Right lobe of liver (tissue), 6 donors: ENCODE data around the gene RBBP4. TPM values are rescaled to one million over a fixed set of nuclear protein-coding genes. Genes with fewer than 3 reads are reported as not detected.
A peak's percentile ranks its signal among the peaks of the same experiment; 100 is the strongest.
"Not testable (repeated sequence)": the region's sequence is repeated elsewhere in the genome, so short reads cannot be mapped to it uniquely, and the experiment has no call there.

Source experiments
- ATAC-seq, 4 donors: fragments of 200-7000 bp; cut with Tn5 transposase; one replicate each; pipeline ENCODE4 v1.9.1; 2020; ENCODE audit warnings: mild to moderate bottlenecking in 4 of 4, moderate library complexity in 4 of 4
- DNase-seq, 3 donors: peaks; one replicate each; pipeline ENCODE4 v3.0.0-alpha.2; 2020
- H3K27ac ChIP-seq, 3 donors: fragments of 200-600 bp; one replicate each; pipeline ENCODE4 v1.8.0; 2022
- H3K27me3 ChIP-seq, 2 donors: fragments of 200-600 bp; one replicate each; pipeline ENCODE4 v1.8.0; 2022
- H3K36me3 ChIP-seq, 4 donors: fragments of 200-600 bp; sonication (generic) in 1 of 4; one replicate each; pipeline versions ENCODE4 v1.5.1 to v1.8.0; 2017 to 2022; ENCODE audit warnings: control low read depth in 1 of 4
- H3K4me1 ChIP-seq, 4 donors: fragments of 200-600 bp; sonication (generic) in 1 of 4; one replicate each; pipeline versions ENCODE4 v1.5.1 to v1.8.0; 2017 to 2022; ENCODE audit warnings: control low read depth in 1 of 4
- H3K4me3 ChIP-seq, 3 donors: fragments of 200-600 bp; one replicate each; pipeline ENCODE4 v1.8.0; 2022
- H3K9me3 ChIP-seq, 4 donors: fragments of 200-600 bp; sonication (generic) in 1 of 4; one replicate each; pipeline versions ENCODE4 v1.5.1 to v1.8.0; 2017 to 2022; ENCODE audit warnings: control low read depth in 1 of 4
- POLR2A ChIP-seq: fragments of 450-650 bp; IDR thresholded peaks from one replicate; pipeline ENCODE4 v1.6.1; 2017; ENCODE audit warnings: antibody characterized with exemption, mild to moderate bottlenecking
- WGBS: methylation state at CpG from one replicate; pipeline ENCODE4 v1.1.6; 2018; ENCODE audit warnings: low coverage, low lambda C conversion rate; ENCODE audit not compliant: insufficient coverage; ENCODE audit errors: missing lambda C conversion rate; 5-methylcytosine and 5-hydroxymethylcytosine counted together
- intact Hi-C, 2 donors: fragments of 100-400 bp; cut with DNase I; formaldehyde crosslinking; loops; one replicate each; pipeline versions ENCODE4 v1.11.2 to v1.14.1; 2022
- total RNA-seq, 6 experiments: library from RNA; depleted of rRNA in 2 of 6; stranded (reverse); fragments of >200 nt in 2 of 6; fragmentation: NEBNext Ultra II Directional in 3 of 6; extraction: Animal tissue kit (Norgen Biotek cat#: 25700) in 3 of 6; gene quantifications; one replicate each; pipeline versions ENCODE4 v1.1.0 to v1.2.4, GENCODE V29; 2016 to 2023
- TF ChIP-seq, protein P1 (sequence below), 4 donors: fragments of 200-600 bp in 3 of 4; fragments of 450-650 bp in 1 of 4; IDR thresholded peaks; one replicate each; pipeline versions ENCODE4 v1.5.1 to v1.8.0; 2016 to 2022; ENCODE audit warnings: antibody characterized with exemption in 4 of 4, mild to moderate bottlenecking in 2 of 4
- donor health status: DM: no; HTN: yes; CAD: no.
- donor health status: DM: no; HTN: no; CAD: no.
- donor health status: DM: no; HTN: no; CAD: no.
- donor health status: DM: no; HTN: yes; CAD: no.
- donor health status: DM: no; HTN: yes; CAD: no.

Gene RBBP4
- total RNA-seq, 6 experiments from 2014 or later = 50.1 to 66.1 (median 58.8) TPM

- Histone ChIP-seq H3K4me1 (no peaks in the 10 kb centered on the region), H3K27ac (no peak overlapping the region), H3K4me3 (no peak overlapping the region), H3K36me3 (peaks cover 0 to 17% (median 2%) of the 10 kb centered on the region in 4 donors), H3K27me3 (no peaks in the 10 kb centered on the region), H3K9me3 (no peaks in the 10 kb centered on the region)
- no peak for TF ChIP-seq POLR2A
- TF ChIP-seq, protein P1, sequence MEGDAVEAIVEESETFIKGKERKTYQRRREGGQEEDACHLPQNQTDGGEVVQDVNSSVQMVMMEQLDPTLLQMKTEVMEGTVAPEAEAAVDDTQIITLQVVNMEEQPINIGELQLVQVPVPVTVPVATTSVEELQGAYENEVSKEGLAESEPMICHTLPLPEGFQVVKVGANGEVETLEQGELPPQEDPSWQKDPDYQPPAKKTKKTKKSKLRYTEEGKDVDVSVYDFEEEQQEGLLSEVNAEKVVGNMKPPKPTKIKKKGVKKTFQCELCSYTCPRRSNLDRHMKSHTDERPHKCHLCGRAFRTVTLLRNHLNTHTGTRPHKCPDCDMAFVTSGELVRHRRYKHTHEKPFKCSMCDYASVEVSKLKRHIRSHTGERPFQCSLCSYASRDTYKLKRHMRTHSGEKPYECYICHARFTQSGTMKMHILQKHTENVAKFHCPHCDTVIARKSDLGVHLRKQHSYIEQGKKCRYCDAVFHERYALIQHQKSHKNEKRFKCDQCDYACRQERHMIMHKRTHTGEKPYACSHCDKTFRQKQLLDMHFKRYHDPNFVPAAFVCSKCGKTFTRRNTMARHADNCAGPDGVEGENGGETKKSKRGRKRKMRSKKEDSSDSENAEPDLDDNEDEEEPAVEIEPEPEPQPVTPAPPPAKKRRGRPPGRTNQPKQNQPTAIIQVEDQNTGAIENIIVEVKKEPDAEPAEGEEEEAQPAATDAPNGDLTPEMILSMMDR (IDR thresholded peaks at IDR 0.05) = no peak
- DNase-seq (no peak), ATAC-seq (no peak)
- intact Hi-C loops = no loop called here
- WGBS = 81% methylated on average over 15 of the region's 16 CpGs
Observed at GRCh38 chr1:32636914-32637645, 13.9 kb upstream of the RBBP4 start.

GRCh38 chr1:32639489-32640075 is 11.4 kb upstream of the RBBP4 start:
- TF ChIP-seq, protein P1 (IDR thresholded peaks at IDR 0.05) = no peak
- TF ChIP-seq POLR2A = no peak
- Histone ChIP-seq H3K4me3 (no peak overlapping the region), H3K36me3 (no peaks in the 10 kb centered on the region), H3K27me3 (no peaks in the 10 kb centered on the region), H3K9me3 (no peaks in the 10 kb centered on the region), H3K4me1 (no peaks in the 10 kb centered on the region), H3K27ac (no peak overlapping the region)
- intact Hi-C loops = no loop called here
- DNase-seq (no peak), ATAC-seq (no peak)
- WGBS = 100% methylated on average over 1 of the region's 1 CpG

- H3K9me3 ChIP-seq, H3K4me3 ChIP-seq, DNase-seq, H3K27ac ChIP-seq, intact Hi-C loops, ATAC-seq, H3K36me3 ChIP-seq, H3K27me3 ChIP-seq, H3K4me1 ChIP-seq: not testable (repeated sequence)
- 78% methylated on average over 4 of the region's 8 CpGs for WGBS
Observed at GRCh38 chr1:32642292-32642827, 8.6 kb upstream of the RBBP4 start.

DNA sequence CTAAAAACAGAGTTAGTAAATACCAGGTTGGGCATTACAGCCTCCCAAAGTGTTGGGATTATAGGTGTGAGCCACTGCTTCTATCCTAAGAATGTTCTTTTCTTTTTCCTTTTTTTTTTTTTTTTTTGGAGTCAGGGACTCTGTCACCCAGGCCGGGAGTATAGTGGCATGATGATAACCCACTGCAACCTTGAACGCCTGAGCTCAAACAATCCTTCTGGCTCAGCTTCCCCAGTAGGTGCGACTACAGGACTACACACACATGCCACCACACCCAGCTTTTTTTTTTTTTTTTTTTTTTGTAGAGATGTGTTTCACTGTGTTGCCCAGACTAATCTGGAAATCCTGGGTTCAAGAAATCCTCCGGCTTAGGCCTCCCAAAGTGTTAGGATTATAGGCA is 6.6 kb upstream of the RBBP4 start:
- DNase-seq = no peak
- ATAC-seq = peak in 1 of 4 donors; percentile 48
- no peak for TF ChIP-seq POLR2A
- TF ChIP-seq, protein P1 (IDR thresholded peaks at IDR 0.05) = no peak
- intact Hi-C loops = no loop called here
- peaks cover 0 to 12% (median 0%) of the 10 kb centered on the region in 4 donors for H3K4me1 ChIP-seq
- H3K27ac ChIP-seq = no peak overlapping the region
- no peaks in the 10 kb centered on the region for H3K36me3 ChIP-seq
- H3K9me3 ChIP-seq = no peaks in the 10 kb centered on the region
- 30% methylated on average over 4 of the region's 4 CpGs for WGBS
- no peak overlapping the region for H3K4me3 ChIP-seq
- no peaks in the 10 kb centered on the region for H3K27me3 ChIP-seq
